Uterus (tissue), 4 donors: Measurements from ENCODE around the gene INPP5B. TPM values are rescaled to one million over a fixed set of nuclear protein-coding genes. Genes with fewer than 3 reads are reported as not detected.

Experiments
- DNase-seq, 2 donors: peaks; one replicate each; pipeline ENCODE4 v3.0.0-alpha.2; 2019 to 2020
- H3K27ac ChIP-seq, 2 donors: fragments of 200-600 bp; sonication (generic); 1 replicate in 1 of 2; 2 replicates in 1 of 2; pipeline ENCODE4 v1.5.1; 2016 to 2018
- H3K27me3 ChIP-seq, 2 donors: fragments of 200-600 bp; sonication (generic); one replicate each; pipeline ENCODE4 v1.5.1; 2018 to 2019; ENCODE audit warnings: control low read depth in 1 of 2
- H3K36me3 ChIP-seq, 2 donors: fragments of 200-600 bp; sonication (generic); one replicate each; pipeline ENCODE4 v1.5.1; 2019; ENCODE audit warnings: control low read depth in 1 of 2
- H3K4me1 ChIP-seq, 2 donors: fragments of 200-600 bp; sonication (generic); one replicate each; pipeline ENCODE4 v1.5.1; 2018 to 2019; ENCODE audit warnings: control low read depth in 1 of 2
- H3K4me3 ChIP-seq, 2 donors: fragments of 200-600 bp; sonication (generic); 1 replicate in 1 of 2; 2 replicates in 1 of 2; pipeline ENCODE4 v1.5.1; 2018 to 2019; ENCODE audit warnings: mild to moderate bottlenecking in 1 of 2
- H3K9me3 ChIP-seq, 2 donors: fragments of 200-600 bp; sonication (generic); one replicate each; pipeline ENCODE4 v1.5.1; 2019; ENCODE audit warnings: control low read depth in 1 of 2
- POLR2A ChIP-seq, 2 donors: fragments of 450-650 bp; IDR thresholded peaks; one replicate each; pipeline ENCODE4 v1.6.1; 2016; ENCODE audit warnings: antibody characterized with exemption in 2 of 2, mild to moderate bottlenecking in 1 of 2, moderate library complexity in 1 of 2
- intact Hi-C: fragments of 100-400 bp; cut with DNase I; formaldehyde crosslinking; loops from one replicate; pipeline ENCODE4 v1.15.1; 2023; ENCODE audit warnings: low total_unique reads
- total RNA-seq, 4 donors: library from RNA; depleted of rRNA in 3 of 4; stranded (reverse); fragments of >200 nt in 3 of 4; gene quantifications; one replicate each; pipeline versions ENCODE4 v1.1.0 to v1.2.4, GENCODE V29; 2014 to 2023
- TF ChIP-seq, protein P1 (sequence below), 4 experiments: fragments of 200-600 bp in 2 of 4; fragments of 450-650 bp in 2 of 4; sonication (generic) in 2 of 4; IDR thresholded peaks; one replicate each; pipeline ENCODE4 v1.5.1; 2016 to 2019; ENCODE audit warnings: antibody characterized with exemption in 4 of 4, mild to moderate bottlenecking in 2 of 4, moderate library complexity in 1 of 4
- donor health status: DM: yes; HTN: yes; CAD: no.

INPP5B gene
- total RNA-seq, 4 donors from 2014 or later = 20.2 to 79.4 (median 46.8) TPM

DNA sequence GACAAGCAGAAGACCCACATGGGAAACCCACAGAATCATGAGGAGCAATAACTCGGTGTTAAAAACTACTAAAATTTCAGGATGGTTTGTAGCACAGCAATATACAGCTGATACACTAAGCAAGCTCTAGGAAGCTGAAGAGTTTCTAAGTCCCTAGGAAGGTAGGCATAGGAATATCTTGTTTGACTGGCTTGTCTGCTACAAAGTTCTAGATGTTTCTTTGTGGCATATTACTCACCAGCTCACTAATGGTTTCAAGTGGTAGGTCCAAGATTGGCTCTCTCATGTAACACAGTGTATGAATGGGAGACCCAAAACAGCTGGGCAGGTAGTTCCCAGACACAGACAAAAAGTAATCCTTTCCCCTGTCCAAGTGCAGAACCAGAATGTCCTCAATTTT is 74.2 kb downstream of the INPP5B start:
- Histone ChIP-seq H3K27ac (no peak overlapping the region), H3K4me1 (no peaks in the 10 kb centered on the region), H3K4me3 (no peak overlapping the region), H3K36me3 (no peaks in the 10 kb centered on the region), H3K27me3 (no peaks in the 10 kb centered on the region), H3K9me3 (no peaks in the 10 kb centered on the region)
- no peak for TF ChIP-seq POLR2A (IDR thresholded peaks at IDR 0.05)
- TF ChIP-seq, protein P1, sequence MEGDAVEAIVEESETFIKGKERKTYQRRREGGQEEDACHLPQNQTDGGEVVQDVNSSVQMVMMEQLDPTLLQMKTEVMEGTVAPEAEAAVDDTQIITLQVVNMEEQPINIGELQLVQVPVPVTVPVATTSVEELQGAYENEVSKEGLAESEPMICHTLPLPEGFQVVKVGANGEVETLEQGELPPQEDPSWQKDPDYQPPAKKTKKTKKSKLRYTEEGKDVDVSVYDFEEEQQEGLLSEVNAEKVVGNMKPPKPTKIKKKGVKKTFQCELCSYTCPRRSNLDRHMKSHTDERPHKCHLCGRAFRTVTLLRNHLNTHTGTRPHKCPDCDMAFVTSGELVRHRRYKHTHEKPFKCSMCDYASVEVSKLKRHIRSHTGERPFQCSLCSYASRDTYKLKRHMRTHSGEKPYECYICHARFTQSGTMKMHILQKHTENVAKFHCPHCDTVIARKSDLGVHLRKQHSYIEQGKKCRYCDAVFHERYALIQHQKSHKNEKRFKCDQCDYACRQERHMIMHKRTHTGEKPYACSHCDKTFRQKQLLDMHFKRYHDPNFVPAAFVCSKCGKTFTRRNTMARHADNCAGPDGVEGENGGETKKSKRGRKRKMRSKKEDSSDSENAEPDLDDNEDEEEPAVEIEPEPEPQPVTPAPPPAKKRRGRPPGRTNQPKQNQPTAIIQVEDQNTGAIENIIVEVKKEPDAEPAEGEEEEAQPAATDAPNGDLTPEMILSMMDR (IDR thresholded peaks at IDR 0.05) = no peak
- no peak for DNase-seq
- intact Hi-C loops = no loop called here

DNA sequence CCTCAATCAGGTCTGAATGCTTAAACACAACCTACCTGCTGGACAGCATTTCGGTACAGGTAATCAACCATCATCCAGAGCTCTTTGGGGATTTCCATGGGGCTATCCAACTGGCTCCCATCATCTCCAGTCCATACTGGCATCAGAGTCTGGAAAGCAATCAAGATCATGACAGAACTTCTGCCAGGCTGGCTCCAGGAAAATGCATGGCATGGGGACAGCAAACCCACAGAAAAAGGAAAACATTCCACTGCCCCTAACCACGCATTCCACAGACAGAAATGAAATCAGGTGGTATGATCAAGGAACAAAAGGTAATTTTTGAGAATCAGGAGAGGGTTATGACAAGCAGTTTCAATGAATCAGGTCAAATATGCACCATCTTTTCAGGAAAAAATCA is 78.4 kb downstream of the INPP5B start:
- TF ChIP-seq, protein P1 (IDR thresholded peaks at IDR 0.05) = no peak
- TF ChIP-seq POLR2A (IDR thresholded peaks at IDR 0.05) = no peak
- intact Hi-C loops = no loop called here

DNA sequence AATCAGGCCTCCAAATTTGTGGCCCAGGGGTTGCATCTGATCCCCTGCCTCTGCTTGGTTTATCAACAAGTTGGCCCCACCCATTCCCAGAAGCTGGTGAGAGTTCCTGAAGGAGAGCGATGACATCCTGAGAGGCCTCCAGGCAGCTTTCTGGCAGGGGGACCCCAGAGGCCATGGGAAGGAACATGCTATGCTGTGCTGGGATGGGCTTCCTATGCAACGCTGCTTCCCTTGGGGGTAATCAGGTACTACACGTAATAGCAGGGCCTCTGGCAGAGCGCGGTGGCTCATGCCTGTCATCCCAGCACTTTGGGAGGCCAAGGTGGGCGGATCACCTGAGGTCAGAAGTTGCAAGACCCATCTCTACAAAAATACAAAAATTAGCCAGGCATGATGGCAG is 79.1 kb downstream of the INPP5B start:
- H3K4me1 ChIP-seq = no peaks in the 10 kb centered on the region
- DNase-seq = no peak
- H3K36me3 ChIP-seq = no peaks in the 10 kb centered on the region
- no peak overlapping the region for H3K4me3 ChIP-seq
- no peaks in the 10 kb centered on the region for H3K9me3 ChIP-seq
- no peak for TF ChIP-seq POLR2A (IDR thresholded peaks at IDR 0.05)
- TF ChIP-seq, protein P1 (IDR thresholded peaks at IDR 0.05) = no peak
- no peak overlapping the region for H3K27ac ChIP-seq
- intact Hi-C loops = no loop called here
- H3K27me3 ChIP-seq = no peaks in the 10 kb centered on the region

More for the DNA sequence above, 78.4 kb downstream of the INPP5B start:
- H3K4me3 ChIP-seq = no peak overlapping the region
- no peaks in the 10 kb centered on the region for H3K4me1 ChIP-seq
- H3K36me3 ChIP-seq = no peaks in the 10 kb centered on the region
- no peaks in the 10 kb centered on the region for H3K27me3 ChIP-seq
- H3K9me3 ChIP-seq = no peaks in the 10 kb centered on the region
- no peak overlapping the region for H3K27ac ChIP-seq
- DNase-seq = no peak

DNA sequence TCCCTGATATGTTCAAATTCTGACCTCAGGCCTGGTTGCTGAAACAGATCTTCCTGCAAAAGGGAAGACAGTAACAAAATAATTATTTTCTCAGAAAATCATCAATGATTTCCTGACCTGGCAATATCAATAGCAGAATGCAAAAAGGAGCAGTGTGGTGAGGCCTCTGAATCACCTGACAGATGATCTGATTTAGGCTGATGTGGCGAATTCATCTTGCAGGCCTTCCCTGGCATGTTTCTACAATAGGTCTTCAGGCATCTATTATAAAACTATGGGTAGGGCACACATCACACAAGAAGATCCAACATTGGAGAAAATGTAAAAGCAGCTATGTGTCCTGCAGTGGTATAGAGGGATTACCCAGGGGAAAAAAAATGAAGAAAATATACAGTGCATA is 80.4 kb downstream of the INPP5B start:
- intact Hi-C loops = no loop called here

DNA sequence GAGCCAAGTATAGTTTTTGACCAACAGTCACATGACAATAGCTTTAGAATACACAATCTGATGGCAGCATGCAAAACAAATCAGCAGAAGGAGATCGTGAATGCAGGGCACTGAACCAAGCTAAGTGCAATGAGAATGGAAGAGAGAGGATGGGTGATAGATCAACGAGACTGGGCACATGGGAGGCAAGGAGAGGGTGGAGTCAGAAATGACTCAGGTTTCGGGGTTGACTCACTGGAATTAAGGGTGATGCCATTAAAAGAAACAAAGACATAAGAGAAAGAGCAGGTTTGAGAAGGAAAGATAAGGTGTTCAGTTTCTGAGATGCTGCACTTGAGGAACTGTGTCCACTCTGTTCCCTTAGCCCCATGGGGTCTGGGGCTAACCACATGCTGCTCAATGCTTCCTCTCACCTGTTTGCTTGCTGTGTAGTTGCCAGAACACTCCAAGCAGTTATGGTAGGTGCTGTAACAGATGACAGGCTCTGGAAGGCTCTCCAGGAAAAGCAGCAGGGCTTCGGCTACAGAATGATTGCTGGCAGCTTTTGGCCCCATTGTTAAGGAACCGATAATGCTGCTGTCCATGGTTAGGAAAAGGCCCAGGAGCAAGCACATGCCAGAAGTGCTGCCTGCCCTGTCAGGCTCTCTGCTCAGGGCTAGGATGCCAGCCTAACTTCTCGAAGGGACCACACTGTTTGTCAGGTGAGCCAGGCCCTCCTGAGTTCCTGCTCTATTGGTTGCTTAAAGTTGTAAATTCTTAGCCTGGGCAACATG is 81.3 kb downstream of the INPP5B start:
- Histone ChIP-seq H3K4me3 (no peak overlapping the region), H3K4me1 (no peaks in the 10 kb centered on the region), H3K9me3 (no peaks in the 10 kb centered on the region), H3K27ac (no peak overlapping the region), H3K36me3 (no peaks in the 10 kb centered on the region), H3K27me3 (no peaks in the 10 kb centered on the region)
- intact Hi-C loops = no loop called here
- no peak for TF ChIP-seq POLR2A (IDR thresholded peaks at IDR 0.05)
- TF ChIP-seq, protein P1 (IDR thresholded peaks at IDR 0.05) = no peak
- DNase-seq = no peak

More for the DNA sequence above, 80.4 kb downstream of the INPP5B start:
- Histone ChIP-seq H3K4me1 (no peaks in the 10 kb centered on the region), H3K36me3 (no peaks in the 10 kb centered on the region), H3K4me3 (no peak overlapping the region), H3K27ac (no peak overlapping the region), H3K27me3 (no peaks in the 10 kb centered on the region), H3K9me3 (no peaks in the 10 kb centered on the region)
- DNase-seq = no peak
- no peak for TF ChIP-seq POLR2A (IDR thresholded peaks at IDR 0.05)
- TF ChIP-seq, protein P1 (IDR thresholded peaks at IDR 0.05) = no peak
